GM23248 (cell line): ENCODE results near the gene NPIPB2.
"Not testable (repeated sequence)": the region's sequence is repeated elsewhere in the genome, so short reads cannot be mapped to it uniquely, and the experiment has no call there.

Experiments
- EZH2 ChIP-seq: fragments of 200-600 bp; sonication (generic); IDR thresholded peaks from 2 replicates; pipeline ENCODE4 v1.6.1; 2018; ENCODE audit warnings: antibody characterized with exemption, mild to moderate bottlenecking; ENCODE audit not compliant: insufficient read depth, poor library complexity, severe bottlenecking
- EZH2phosphoT487 ChIP-seq: fragments of 200-600 bp; sonication (generic); IDR thresholded peaks from 2 replicates; pipeline ENCODE4 v1.6.1; 2018; ENCODE audit warnings: antibody characterized with exemption, moderate library complexity, mild to moderate bottlenecking, low read depth; ENCODE audit not compliant: insufficient read depth

GRCh38 chr16:11970292-11970691, 28.4 kb upstream of the NPIPB2 start:
- not testable (repeated sequence) for TF ChIP-seq EZH2, EZH2phosphoT487
